A673 (cell line): ENCODE measurements around the gene TTBK2.

Experiments
- CTCF ChIP-seq: fragments of 300-800, 200-600 bp; sonication (generic); conservative IDR thresholded peaks from 2 replicates; pipeline ENCODE4 v1.5.1; 2017; ENCODE audit warnings: low read depth, mild to moderate bottlenecking, antibody characterized with exemption, low read length, moderate library complexity, mixed read lengths
- EZH2 ChIP-seq: fragments of 200-600 bp; sonication (generic); IDR thresholded peaks from 2 replicates; pipeline ENCODE4 v1.6.1; 2017; ENCODE audit warnings: borderline replicate concordance, low read depth, mild to moderate bottlenecking, mixed read lengths, antibody characterized with exemption, low read length; ENCODE audit not compliant: poor library complexity, severe bottlenecking

- TF ChIP-seq CTCF (no peak), EZH2 (no peak)
These were observed 215.2 kb downstream of the TTBK2 start for GRCh38 chr15:42705336-42705735.
